Activated T-cell treated with anti-CD3 and anti-CD28 coated beads, Interleukin-2, amount 50 U/mL, for 72 hours (primary cell): ENCODE results near the gene FALEC. TPM values are rescaled to one million over a fixed set of nuclear protein-coding genes. Genes with fewer than 3 reads are reported as not detected.
A peak's percentile ranks its signal among the peaks of the same experiment; 100 is the strongest.
"Not testable (repeated sequence)": the region's sequence is repeated elsewhere in the genome, so short reads cannot be mapped to it uniquely, and the experiment has no call there.

Experiments
- ATAC-seq, 2 donors: fragments of 150-1000 bp; cut with Tn5 transposase; replicated peaks in 1 of 2; 2 replicates each; pipeline ENCODE4 v1.10.0; 2021; ENCODE audit warnings: moderate library complexity in 2 of 2, mild to moderate bottlenecking in 1 of 2
- DNase-seq, 2 donors: peaks; one replicate each; pipeline ENCODE4 v3.0.0; 2021 to 2022; ENCODE audit warnings: mixed read lengths in 1 of 2
- H3K27ac Mint-ChIP-seq: one replicate; pipeline ENCODE4 v1.8.0; 2022; ENCODE audit warnings: mild to moderate bottlenecking, moderate library complexity, mixed read lengths
- H3K27me3 Mint-ChIP-seq: one replicate; pipeline ENCODE4 v1.8.0; 2022; ENCODE audit warnings: low read depth, mixed read lengths
- H3K36me3 Mint-ChIP-seq, 2 donors: one replicate each; pipeline ENCODE4 v1.8.0; 2022; ENCODE audit warnings: mixed read lengths in 2 of 2, mild to moderate bottlenecking in 1 of 2; ENCODE audit not compliant: insufficient read depth in 2 of 2
- H3K4me1 Mint-ChIP-seq: one replicate; pipeline ENCODE4 v1.8.0; 2022; ENCODE audit warnings: low read depth, mixed read lengths
- H3K4me3 Mint-ChIP-seq, 2 donors: one replicate each; pipeline ENCODE4 v1.8.0; 2022; ENCODE audit warnings: mild to moderate bottlenecking in 2 of 2, mixed read lengths in 2 of 2, moderate library complexity in 2 of 2
- H3K9me3 Mint-ChIP-seq, 2 donors: one replicate each; pipeline ENCODE4 v1.8.0; 2022; ENCODE audit warnings: mixed read lengths in 2 of 2
- total RNA-seq, 2 donors: library from RNA; stranded (reverse); gene quantifications; one replicate each; pipeline ENCODE4 v1.2.3, GENCODE V29; 2022

Gene FALEC
- total RNA-seq, 2 donors from 2014 or later = 0.79 TPM; not detected in 1

DNA sequence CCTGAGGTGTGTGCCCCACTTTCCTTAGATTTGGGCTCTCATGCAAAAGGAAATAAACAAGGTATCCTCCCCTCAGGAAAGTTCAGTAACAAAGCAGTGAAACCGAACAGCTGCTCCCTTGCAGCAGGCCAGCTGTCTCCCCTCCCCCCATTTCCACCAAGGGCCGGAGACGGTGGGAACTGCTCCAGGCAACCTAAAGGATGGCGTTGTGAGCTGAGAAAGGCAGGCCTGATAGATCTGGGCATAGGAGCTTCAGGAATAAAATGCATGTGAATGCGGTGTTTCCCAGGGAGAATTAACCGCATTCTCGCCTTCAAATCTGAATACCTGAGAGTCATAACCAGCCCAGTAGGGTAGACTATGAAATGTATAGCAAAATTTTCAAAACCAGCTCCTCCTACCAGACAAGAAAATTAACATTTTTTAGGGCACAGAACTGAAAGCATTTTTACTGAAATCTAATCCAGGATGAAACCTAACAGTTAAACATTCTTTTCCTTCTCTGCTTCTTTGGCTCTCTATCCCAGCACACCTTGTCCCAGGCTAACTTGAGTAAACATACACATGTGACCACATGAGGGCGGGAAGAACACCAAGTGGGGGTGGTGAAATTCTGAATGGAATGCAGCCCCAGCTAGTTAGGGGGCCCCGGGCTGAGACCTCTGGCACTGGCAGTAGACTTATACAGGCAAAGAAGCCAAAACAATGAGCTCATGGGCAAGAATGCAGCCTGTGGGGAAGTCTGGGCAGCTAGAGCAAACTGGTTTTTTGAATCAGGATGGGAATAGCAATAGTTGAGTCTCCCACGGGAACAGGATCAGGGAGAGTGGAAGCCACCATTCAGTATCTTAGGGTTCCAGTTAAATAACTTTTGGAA, 52.4 kb downstream of the FALEC start:
- H3K4me1 Mint-ChIP-seq = peaks cover 97% of the 10 kb centered on the region
- no peaks in the 10 kb centered on the region for H3K27me3 Mint-ChIP-seq
- peaks cover 3 to 10% of the 10 kb centered on the region in 2 donors for H3K36me3 Mint-ChIP-seq
- DNase-seq = peak; percentile 60 to 70
- H3K4me3 Mint-ChIP-seq = peak overlapping the region; percentile 91 to 99
- ATAC-seq = peak; percentile 18 to 24
- H3K27ac Mint-ChIP-seq = peak overlapping the region; percentile 98
- no peaks in the 10 kb centered on the region for H3K9me3 Mint-ChIP-seq

DNA sequence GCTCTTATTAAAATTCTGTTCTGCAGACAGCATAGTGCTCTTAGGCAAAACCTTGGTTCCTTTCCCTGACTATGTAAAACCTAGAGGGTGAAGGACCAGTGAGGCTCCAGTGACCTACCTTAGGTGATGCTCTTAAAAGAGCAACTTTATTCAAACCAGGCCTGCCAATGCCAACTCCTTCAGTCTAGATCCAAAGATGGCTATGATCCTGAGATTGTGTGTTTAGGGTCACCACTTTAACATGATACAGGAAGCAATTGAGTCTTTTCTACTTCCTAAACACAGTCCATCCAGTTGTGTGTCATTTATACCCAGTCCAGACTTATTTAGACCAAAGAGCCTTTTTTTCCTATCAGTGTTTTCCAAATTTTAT, 53.0 kb downstream of the FALEC start:
- Mint-ChIP-seq H3K4me1 (peaks cover 97% of the 10 kb centered on the region), H3K9me3 (no peaks in the 10 kb centered on the region), H3K27me3 (no peaks in the 10 kb centered on the region), H3K27ac (peak overlapping the region; percentile 98), H3K36me3 (peaks cover 4 to 15% of the 10 kb centered on the region in 2 donors), H3K4me3 (peak overlapping the region; percentile 91 to 99)
- peak in 1 of 2 donors; percentile 6 for ATAC-seq
- no peak for DNase-seq

DNA sequence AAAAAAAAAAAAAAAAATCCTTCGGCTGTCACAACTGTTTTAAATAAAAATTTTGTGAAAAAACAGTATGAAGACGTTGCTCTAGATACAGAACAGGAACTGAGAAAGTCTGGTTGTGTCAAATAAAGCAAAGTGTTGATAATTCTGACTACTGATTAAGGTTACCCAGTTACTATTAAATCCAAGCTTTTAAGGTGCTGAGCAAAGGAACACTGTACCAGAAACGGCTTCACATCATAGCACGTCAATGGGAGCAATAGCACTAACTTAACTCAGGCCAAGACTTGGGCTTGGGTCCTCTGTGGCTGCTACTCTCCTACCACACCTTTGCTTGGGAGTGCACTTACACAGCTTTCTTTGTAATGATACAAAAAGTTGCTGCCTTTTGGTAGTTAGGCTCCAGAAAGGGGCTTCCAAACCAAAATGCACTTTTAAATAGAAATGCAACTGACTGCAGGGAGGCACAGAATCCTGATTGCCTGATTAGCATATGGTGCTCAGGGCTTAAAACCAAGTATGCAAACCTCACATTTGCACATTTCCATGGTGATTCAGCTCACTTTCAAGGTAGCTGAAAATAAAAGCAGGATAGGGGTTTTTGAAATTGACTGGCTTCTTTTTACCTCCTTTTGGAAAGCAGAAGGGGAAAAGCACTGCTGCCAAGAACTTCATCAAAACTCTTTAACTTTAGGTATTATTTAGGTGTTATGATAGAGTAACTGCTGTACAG, 57.5 kb downstream of the FALEC start:
- Mint-ChIP-seq H3K36me3 (peaks cover 39 to 58% of the 10 kb centered on the region in 2 donors), H3K27me3 (no peaks in the 10 kb centered on the region), H3K4me1 (peaks cover 76% of the 10 kb centered on the region), H3K4me3 (peak overlapping the region; percentile 99), H3K9me3 (no peaks in the 10 kb centered on the region), H3K27ac (peak overlapping the region; percentile 95)
- no peak for ATAC-seq
- no peak for DNase-seq

GRCh38 chr1:150573648-150574071, 58.1 kb downstream of the FALEC start:
- peak overlapping the region; percentile 99 for H3K4me3 Mint-ChIP-seq
- peaks cover 45 to 63% of the 10 kb centered on the region in 2 donors for H3K36me3 Mint-ChIP-seq
- not testable (repeated sequence) for DNase-seq, ATAC-seq, H3K27me3 Mint-ChIP-seq, H3K9me3 Mint-ChIP-seq
- H3K27ac Mint-ChIP-seq = peak overlapping the region; percentile 95
- peaks cover 70% of the 10 kb centered on the region for H3K4me1 Mint-ChIP-seq

DNA sequence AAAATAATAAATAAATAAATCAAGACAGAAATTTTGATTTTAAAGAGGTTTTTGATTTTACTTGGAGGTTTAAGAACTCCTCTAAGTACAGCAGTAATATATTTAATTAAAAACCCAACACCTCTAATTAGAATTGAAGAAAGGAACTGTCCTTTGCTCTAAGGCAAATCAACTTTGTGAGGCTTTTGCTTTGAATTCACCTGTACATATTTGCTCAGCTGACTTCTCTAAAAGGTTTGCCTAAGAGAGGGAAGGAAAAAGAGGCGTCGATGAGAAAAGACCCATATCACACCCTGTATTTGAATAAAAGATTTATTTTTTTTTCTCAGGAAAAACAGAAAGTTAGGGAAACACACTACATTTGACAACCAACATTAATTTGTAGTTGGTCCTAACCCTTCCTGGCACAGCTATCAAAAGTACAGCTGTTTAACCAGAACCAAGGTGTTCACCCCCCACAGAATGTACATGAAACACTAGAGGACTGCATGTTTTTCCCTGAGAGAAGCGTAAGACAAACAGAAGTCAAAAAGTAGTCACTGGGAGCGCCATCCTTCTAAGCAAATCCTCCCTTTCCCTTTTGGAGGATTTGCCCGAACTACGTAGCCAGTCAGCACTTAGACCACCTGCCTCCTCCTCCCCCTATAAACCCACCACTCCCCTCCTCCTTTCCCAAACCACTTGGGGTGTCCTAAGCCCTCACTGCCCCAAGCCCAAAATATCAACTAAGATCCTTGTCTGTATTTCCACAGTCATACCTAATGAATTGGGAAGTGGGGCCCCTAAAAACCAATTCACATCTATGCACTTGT, 58.9 kb downstream of the FALEC start:
- peak overlapping the region; percentile 99 for H3K27ac Mint-ChIP-seq
- ATAC-seq (no peak), DNase-seq (no peak)

DNA sequence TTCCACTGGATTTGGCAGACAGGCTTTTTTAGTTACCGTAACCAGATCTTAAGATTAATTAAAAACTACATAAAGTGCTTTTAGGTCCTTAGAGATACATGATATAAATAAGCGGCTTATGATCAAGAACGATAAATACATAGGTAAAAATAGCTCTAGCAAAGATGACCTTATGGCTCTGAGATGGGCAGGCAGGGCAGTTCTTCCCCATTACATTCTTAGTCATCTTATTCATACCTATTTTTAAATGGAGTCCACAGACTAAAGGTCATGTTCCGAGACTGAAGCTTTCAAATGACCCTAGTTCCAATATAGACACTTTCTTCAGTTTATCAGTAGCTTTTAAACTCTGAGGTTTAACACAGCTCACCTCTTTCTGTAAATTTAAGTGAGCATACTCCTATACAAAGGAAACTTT, 59.5 kb downstream of the FALEC start:
- Mint-ChIP-seq H3K4me3 (peak overlapping the region; percentile 99), H3K4me1 (peaks cover 59% of the 10 kb centered on the region), H3K36me3 (peaks cover 49 to 68% of the 10 kb centered on the region in 2 donors), H3K27me3 (no peaks in the 10 kb centered on the region), H3K9me3 (no peaks in the 10 kb centered on the region), H3K27ac (peak overlapping the region; percentile 99)
- DNase-seq (no peak), ATAC-seq (no peak)

More for the DNA sequence above, 58.9 kb downstream of the FALEC start:
- peaks cover 49 to 68% of the 10 kb centered on the region in 2 donors for H3K36me3 Mint-ChIP-seq
- H3K4me3 Mint-ChIP-seq = peak overlapping the region; percentile 99
- H3K4me1 Mint-ChIP-seq = peaks cover 62% of the 10 kb centered on the region
- H3K27me3 Mint-ChIP-seq = no peaks in the 10 kb centered on the region
- H3K9me3 Mint-ChIP-seq = no peaks in the 10 kb centered on the region

GRCh38 chr1:150575518-150576366, 60.2 kb downstream of the FALEC start:
- DNase-seq (no peak), ATAC-seq (no peak)
- H3K27ac Mint-ChIP-seq = peak overlapping the region; percentile 99
- peaks cover 59% of the 10 kb centered on the region for H3K4me1 Mint-ChIP-seq
- peaks cover 49 to 68% of the 10 kb centered on the region in 2 donors for H3K36me3 Mint-ChIP-seq
- H3K4me3 Mint-ChIP-seq = peak overlapping the region; percentile 99
- no peaks in the 10 kb centered on the region for H3K27me3 Mint-ChIP-seq
- H3K9me3 Mint-ChIP-seq = no peaks in the 10 kb centered on the region

GRCh38 chr1:150576367-150576711, 60.8 kb downstream of the FALEC start:
- peak overlapping the region; percentile 99 for H3K4me3 Mint-ChIP-seq
- H3K4me1 Mint-ChIP-seq = peaks cover 58% of the 10 kb centered on the region
- no peak for DNase-seq
- peak overlapping the region; percentile 99 for H3K27ac Mint-ChIP-seq
- H3K9me3 Mint-ChIP-seq = no peaks in the 10 kb centered on the region
- H3K36me3 Mint-ChIP-seq = peaks cover 49 to 68% of the 10 kb centered on the region in 2 donors
- no peak for ATAC-seq
- H3K27me3 Mint-ChIP-seq = no peaks in the 10 kb centered on the region

GRCh38 chr1:150576794-150577556, 61.4 kb downstream of the FALEC start:
- no peak for DNase-seq
- Mint-ChIP-seq H3K27me3 (no peaks in the 10 kb centered on the region), H3K9me3 (no peaks in the 10 kb centered on the region), H3K27ac (peak overlapping the region; percentile 99), H3K4me3 (peak overlapping the region; percentile 99), H3K36me3 (peaks cover 49 to 66% of the 10 kb centered on the region in 2 donors), H3K4me1 (peaks cover 54% of the 10 kb centered on the region)
- no peak for ATAC-seq

DNA sequence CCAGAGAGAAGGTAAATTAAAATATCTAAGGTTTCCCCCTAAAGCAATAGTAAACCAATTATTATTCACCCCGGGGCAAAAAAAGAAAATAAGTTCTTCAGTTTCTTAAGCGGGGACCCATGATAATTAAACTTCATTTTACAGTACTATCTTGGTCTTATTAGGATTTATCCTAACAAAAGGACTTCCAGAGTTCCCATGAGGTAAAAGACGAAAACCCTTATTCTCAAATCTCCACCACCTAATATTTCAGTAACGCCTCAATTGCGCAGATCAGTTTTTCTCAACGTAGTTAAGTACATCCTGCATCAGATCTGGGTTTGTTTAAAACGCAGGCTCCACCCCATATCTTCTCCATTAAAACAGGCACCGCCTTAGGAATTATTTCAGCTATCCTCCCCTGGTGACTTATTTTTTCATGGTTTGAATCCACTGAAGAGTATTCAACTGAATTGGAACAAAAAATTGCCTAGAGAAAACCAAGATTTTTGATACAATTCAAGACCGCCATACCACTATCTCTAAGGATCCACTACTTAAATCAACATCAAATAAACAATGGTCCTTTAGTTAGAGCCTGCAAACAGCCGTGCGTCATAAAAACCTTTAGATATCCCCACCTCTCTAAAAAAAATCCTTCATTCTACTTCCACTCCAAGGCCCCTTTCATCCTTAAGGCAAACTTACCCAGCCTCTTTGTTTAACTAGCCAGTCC, 62.2 kb downstream of the FALEC start:
- peak overlapping the region; percentile 99 for H3K4me3 Mint-ChIP-seq
- ATAC-seq = no peak
- no peaks in the 10 kb centered on the region for H3K9me3 Mint-ChIP-seq
- DNase-seq = no peak
- H3K4me1 Mint-ChIP-seq = peaks cover 47% of the 10 kb centered on the region
- peaks cover 46 to 60% of the 10 kb centered on the region in 2 donors for H3K36me3 Mint-ChIP-seq
- no peaks in the 10 kb centered on the region for H3K27me3 Mint-ChIP-seq
- peak overlapping the region; percentile 99 for H3K27ac Mint-ChIP-seq
